ENCODE data around the gene TMEM62. TPM values are rescaled to one million over a fixed set of nuclear protein-coding genes. Genes with fewer than 3 reads are reported as not detected.

TMEM62 gene
- polyA plus RNA-seq, 2 of the 4 experiments (the other 2 are of a cell fraction): 6.9 to 7.8 TPM

DNA sequence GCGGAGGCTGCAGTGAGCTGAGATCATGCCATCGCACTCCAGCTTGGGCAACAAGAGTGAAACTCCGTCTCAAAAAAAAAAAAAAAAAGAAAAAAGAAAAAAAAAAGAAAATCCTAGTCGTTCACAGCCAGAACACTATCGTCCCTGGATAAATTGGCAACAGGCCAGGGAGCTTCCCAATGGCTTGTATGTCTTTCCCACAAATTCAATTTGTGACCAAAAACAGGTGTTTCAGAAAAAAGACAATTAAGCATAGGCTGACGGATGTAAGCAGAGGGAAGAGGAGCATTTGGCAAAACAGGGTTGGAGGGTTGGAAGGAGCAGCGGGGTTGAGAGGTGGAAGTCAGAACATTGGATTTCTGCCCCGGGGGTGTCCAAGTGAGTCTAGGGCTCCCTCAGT is 78.9 kb downstream of the TMEM62 start:
- TF ChIP-seq RARB (CRISPR knock-in tag; IDR thresholded peaks at IDR 0.05) (no peak), MAZ (IDR thresholded peaks at IDR 0.05; ENCODE audit: borderline replicate concordance, low read depth, low read length) (no peak), CHD2 (IDR thresholded peaks at IDR 0.05; ENCODE audit: low read length, partially characterized antibody) (no peak), MYC (IDR thresholded peaks at IDR 0.05; ENCODE audit: borderline replicate concordance, low read length) (no peak), HOXB13 (CRISPR knock-in tag; IDR thresholded peaks at IDR 0.05; ENCODE audit: low read depth) (no peak), MAFK (IDR thresholded peaks at IDR 0.05; ENCODE audit: partially characterized antibody) (no peak)
- Histone ChIP-seq H3K27ac (no peak overlapping the region), H3K4me2 (no peak overlapping the region), H3K4me1 (no peaks in the 10 kb centered on the region), H3K9me3 (no peaks in the 10 kb centered on the region), H3K4me3 (no peak overlapping the region)
- 72% methylated on average over 8 of the region's 8 CpGs for WGBS (ENCODE audit: missing lambda C conversion rate)
- ChIA-PET POLR2A (no interaction called here), CTCF (interaction anchor here (0.7 to 5.2 kb wide), 4 partner anchors 8 to 435 kb away, joined by 3 to 31 read pairs (median 10); no protein-coding TSS in a partner anchor)
- DNase-seq (ENCODE audit: low read depth in 1 of 2, low spot score in 1 of 2): no peak
- ATAC-seq: no peak
- FAIRE-seq: no peak

GRCh38 chr15:43212951-43213350 is 79.6 kb downstream of the TMEM62 start:
- ATAC-seq: no peak

More at GRCh38 chr15:43212951-43213350, 79.6 kb downstream of the TMEM62 start:
- Histone ChIP-seq H3K9me3 (no peaks in the 10 kb centered on the region), H3K4me2 (no peak overlapping the region), H3K4me1 (no peaks in the 10 kb centered on the region), H3K27ac (no peak overlapping the region), H3K4me3 (no peak overlapping the region)
- ChIA-PET CTCF (interaction anchor here (1.2 to 5.2 kb wide), 3 partner anchors 9 to 73 kb away, joined by 3 to 31 read pairs (median 15); no protein-coding TSS in a partner anchor), POLR2A (no interaction called here)
- FAIRE-seq: no peak
- TF ChIP-seq HOXB13 (CRISPR knock-in tag; IDR thresholded peaks at IDR 0.05; ENCODE audit: low read depth): no peak
- no peak for TF ChIP-seq TP53 (CRISPR knock-in tag; IDR thresholded peaks at IDR 0.05)
- TF ChIP-seq EHMT2 (IDR thresholded peaks at IDR 0.05; ENCODE audit: low read depth): no peak
- no peak for TF ChIP-seq PHF8 (IDR thresholded peaks at IDR 0.05; ENCODE audit: borderline replicate concordance, low read depth)
- no peak for TF ChIP-seq EHF (CRISPR knock-in tag; IDR thresholded peaks at IDR 0.05)
- no peak for TF ChIP-seq REST (IDR thresholded peaks at IDR 0.05)
- TF ChIP-seq TFCP2L1 (CRISPR knock-in tag; IDR thresholded peaks at IDR 0.05): no peak
- TF ChIP-seq ATOH8 (CRISPR knock-in tag; IDR thresholded peaks at IDR 0.05; ENCODE audit: low read depth): no peak
- no peak for TF ChIP-seq HOXB5 (CRISPR knock-in tag; IDR thresholded peaks at IDR 0.05)
- no peak for TF ChIP-seq KDM1A (IDR thresholded peaks at IDR 0.05; ENCODE audit: low read depth)
- TF ChIP-seq HEYL (CRISPR knock-in tag; IDR thresholded peaks at IDR 0.05): no peak
- TF ChIP-seq, protein P1, sequence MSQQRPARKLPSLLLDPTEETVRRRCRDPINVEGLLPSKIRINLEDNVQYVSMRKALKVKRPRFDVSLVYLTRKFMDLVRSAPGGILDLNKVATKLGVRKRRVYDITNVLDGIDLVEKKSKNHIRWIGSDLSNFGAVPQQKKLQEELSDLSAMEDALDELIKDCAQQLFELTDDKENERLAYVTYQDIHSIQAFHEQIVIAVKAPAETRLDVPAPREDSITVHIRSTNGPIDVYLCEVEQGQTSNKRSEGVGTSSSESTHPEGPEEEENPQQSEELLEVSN (IDR thresholded peaks at IDR 0.05; ENCODE audit: borderline replicate concordance, low read depth): no peak
- no peak for TF ChIP-seq CBX2 (IDR thresholded peaks at IDR 0.05; ENCODE audit: borderline replicate concordance, low read depth)
- no peak for TF ChIP-seq MAZ (IDR thresholded peaks at IDR 0.05; ENCODE audit: borderline replicate concordance, low read depth, low read length)
- DNase-seq (ENCODE audit: low read depth in 1 of 2, low spot score in 1 of 2): no peak
